ENCODE measurements around the gene KLHL28.
A peak's percentile ranks its signal among the peaks of the same experiment; 100 is the strongest.

KLHL28 gene

DNA sequence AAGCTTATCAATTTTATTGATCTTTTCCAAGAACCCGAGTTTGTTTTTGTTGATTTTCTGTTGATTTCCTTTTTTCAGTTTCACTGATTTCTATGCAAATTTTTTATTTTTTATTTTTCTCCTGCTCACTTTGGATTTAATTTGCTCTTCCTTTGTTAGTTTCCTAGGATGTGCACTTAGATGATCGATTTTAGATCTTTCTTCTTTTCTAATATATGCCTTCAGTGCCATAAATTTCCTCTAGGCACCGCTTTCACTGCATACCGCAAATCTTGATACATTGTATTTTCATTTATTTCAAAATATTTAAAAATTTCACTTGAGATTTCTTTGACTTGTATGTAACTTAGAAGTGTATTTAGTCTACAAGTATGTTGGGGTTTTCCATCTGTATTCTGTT is 9.7 kb upstream of the KLHL28 start:
- Histone ChIP-seq H3K4me2 (ENCODE audit: low read length) (0 out of 2 replicates have a peak overlapping the region, but pooled peaks have one; percentile 25), H3K4me1 (ENCODE audit: low read length) (peaks cover 17% of the 10 kb centered on the region; the same call in 1 of the 2 replicates), H3K9me3 (ENCODE audit: insufficient read depth, low read length) (peaks cover 17% of the 10 kb centered on the region), H3K36me3 (replicated peaks; ENCODE audit: low read depth, low read length) (peaks cover 53% of the 10 kb centered on the region), H4K20me1 (ENCODE audit: insufficient read depth, low read length) (no peaks in the 10 kb centered on the region), H3K9ac (ENCODE audit: low read length) (no peak overlapping the region), H2AFZ (ENCODE audit: low read depth, low read length) (no peak overlapping the region), H3K27me3 (ENCODE audit: low read depth, low read length) (no peaks in the 10 kb centered on the region), H3K79me2 (ENCODE audit: low read length) (peaks cover 98% of the 10 kb centered on the region), H3K27ac (ENCODE audit: low read length) (peak overlapping the region; percentile 16; the same call in 1 of the 2 replicates), H3K4me3 (ENCODE audit: low read length) (peak overlapping the region; percentile 7; the same call in 1 of the 2 replicates)
- TF ChIP-seq, protein P1, sequence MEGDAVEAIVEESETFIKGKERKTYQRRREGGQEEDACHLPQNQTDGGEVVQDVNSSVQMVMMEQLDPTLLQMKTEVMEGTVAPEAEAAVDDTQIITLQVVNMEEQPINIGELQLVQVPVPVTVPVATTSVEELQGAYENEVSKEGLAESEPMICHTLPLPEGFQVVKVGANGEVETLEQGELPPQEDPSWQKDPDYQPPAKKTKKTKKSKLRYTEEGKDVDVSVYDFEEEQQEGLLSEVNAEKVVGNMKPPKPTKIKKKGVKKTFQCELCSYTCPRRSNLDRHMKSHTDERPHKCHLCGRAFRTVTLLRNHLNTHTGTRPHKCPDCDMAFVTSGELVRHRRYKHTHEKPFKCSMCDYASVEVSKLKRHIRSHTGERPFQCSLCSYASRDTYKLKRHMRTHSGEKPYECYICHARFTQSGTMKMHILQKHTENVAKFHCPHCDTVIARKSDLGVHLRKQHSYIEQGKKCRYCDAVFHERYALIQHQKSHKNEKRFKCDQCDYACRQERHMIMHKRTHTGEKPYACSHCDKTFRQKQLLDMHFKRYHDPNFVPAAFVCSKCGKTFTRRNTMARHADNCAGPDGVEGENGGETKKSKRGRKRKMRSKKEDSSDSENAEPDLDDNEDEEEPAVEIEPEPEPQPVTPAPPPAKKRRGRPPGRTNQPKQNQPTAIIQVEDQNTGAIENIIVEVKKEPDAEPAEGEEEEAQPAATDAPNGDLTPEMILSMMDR (IDR thresholded peaks at IDR 0.05; ENCODE audit: low read depth, low read length), result no peak
- no peak for TF ChIP-seq EZH2phosphoT487 (IDR thresholded peaks at IDR 0.05; ENCODE audit: low read depth)

DNA sequence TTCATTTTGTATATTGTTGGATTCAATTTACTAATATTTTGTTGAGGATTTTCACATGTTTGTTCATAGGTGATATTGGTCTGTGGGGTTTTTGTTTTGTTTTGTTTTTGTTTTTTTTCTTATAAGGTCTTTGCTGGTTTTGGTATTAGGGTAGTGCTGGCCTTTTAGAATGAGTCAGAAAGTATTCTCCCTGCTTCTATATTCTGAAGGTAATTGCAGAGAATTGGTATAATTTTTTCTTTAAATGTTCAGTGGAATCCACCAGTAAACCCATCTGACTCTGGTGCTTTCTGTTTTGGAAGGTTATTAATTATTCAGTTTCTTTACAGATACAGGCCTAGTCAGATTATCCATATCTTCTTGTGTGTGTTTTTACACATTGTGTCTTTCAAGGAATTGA is 9.2 kb upstream of the KLHL28 start:
- Histone ChIP-seq H3K27me3 (ENCODE audit: low read depth, low read length) (no peaks in the 10 kb centered on the region), H3K4me2 (ENCODE audit: low read length) (no peak overlapping the region), H3K4me1 (ENCODE audit: low read length) (peaks cover 17% of the 10 kb centered on the region; the same call in 1 of the 2 replicates), H2AFZ (ENCODE audit: low read depth, low read length) (no peak overlapping the region), H3K27ac (ENCODE audit: low read length) (no peak overlapping the region), H3K9ac (ENCODE audit: low read length) (no peak overlapping the region), H3K79me2 (ENCODE audit: low read length) (peaks cover 98% of the 10 kb centered on the region), H3K36me3 (replicated peaks; ENCODE audit: low read depth, low read length) (peaks cover 53% of the 10 kb centered on the region), H3K9me3 (ENCODE audit: insufficient read depth, low read length) (peaks cover 17% of the 10 kb centered on the region), H3K4me3 (ENCODE audit: low read length) (no peak overlapping the region), H4K20me1 (ENCODE audit: insufficient read depth, low read length) (no peaks in the 10 kb centered on the region)
- TF ChIP-seq, protein P1 (IDR thresholded peaks at IDR 0.05; ENCODE audit: low read depth, low read length), result no peak
- no peak for TF ChIP-seq EZH2phosphoT487 (IDR thresholded peaks at IDR 0.05; ENCODE audit: low read depth)

DNA sequence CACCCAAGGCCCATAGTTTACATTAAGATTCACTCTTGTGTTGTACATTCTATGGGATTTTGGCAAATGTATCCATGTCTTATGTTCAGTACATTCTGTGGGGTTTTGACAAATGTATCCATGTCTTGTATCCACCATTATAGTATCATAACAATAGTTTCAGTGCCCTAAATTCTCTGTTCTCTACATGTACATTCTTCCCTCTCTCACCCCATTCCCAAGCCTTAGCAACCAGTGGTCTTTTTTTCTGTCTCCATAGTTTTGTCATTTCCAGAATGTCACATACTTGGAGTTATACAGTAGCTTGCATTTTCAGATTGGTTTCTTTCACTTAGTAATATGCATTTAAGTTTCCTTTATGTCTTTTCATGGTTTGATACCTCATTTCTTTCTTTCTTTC is 7.0 kb upstream of the KLHL28 start:
- no peaks in the 10 kb centered on the region for H3K27me3 ChIP-seq (ENCODE audit: low read depth, low read length)
- H3K9ac ChIP-seq (ENCODE audit: low read length), result no peak overlapping the region
- H2AFZ ChIP-seq (ENCODE audit: low read depth, low read length), result no peak overlapping the region
- TF ChIP-seq, protein P1 (IDR thresholded peaks at IDR 0.05; ENCODE audit: low read depth, low read length), result no peak
- no peak for TF ChIP-seq EZH2phosphoT487 (IDR thresholded peaks at IDR 0.05; ENCODE audit: low read depth)
- H3K27ac ChIP-seq (ENCODE audit: low read length), result no peak overlapping the region
- peaks cover 21% of the 10 kb centered on the region; the same call in 1 of the 2 replicates for H3K4me1 ChIP-seq (ENCODE audit: low read length)
- H4K20me1 ChIP-seq (ENCODE audit: insufficient read depth, low read length), result 0 out of 2 replicates have a peak, but pooled peaks cover 2% of the 10 kb centered on the region
- peaks cover 16% of the 10 kb centered on the region for H3K9me3 ChIP-seq (ENCODE audit: insufficient read depth, low read length)
- peaks cover 58% of the 10 kb centered on the region for H3K36me3 ChIP-seq (replicated peaks; ENCODE audit: low read depth, low read length)
- H3K4me3 ChIP-seq (ENCODE audit: low read length), result no peak overlapping the region
- H3K79me2 ChIP-seq (ENCODE audit: low read length), result peaks cover 98% of the 10 kb centered on the region
- no peak overlapping the region for H3K4me2 ChIP-seq (ENCODE audit: low read length)

DNA sequence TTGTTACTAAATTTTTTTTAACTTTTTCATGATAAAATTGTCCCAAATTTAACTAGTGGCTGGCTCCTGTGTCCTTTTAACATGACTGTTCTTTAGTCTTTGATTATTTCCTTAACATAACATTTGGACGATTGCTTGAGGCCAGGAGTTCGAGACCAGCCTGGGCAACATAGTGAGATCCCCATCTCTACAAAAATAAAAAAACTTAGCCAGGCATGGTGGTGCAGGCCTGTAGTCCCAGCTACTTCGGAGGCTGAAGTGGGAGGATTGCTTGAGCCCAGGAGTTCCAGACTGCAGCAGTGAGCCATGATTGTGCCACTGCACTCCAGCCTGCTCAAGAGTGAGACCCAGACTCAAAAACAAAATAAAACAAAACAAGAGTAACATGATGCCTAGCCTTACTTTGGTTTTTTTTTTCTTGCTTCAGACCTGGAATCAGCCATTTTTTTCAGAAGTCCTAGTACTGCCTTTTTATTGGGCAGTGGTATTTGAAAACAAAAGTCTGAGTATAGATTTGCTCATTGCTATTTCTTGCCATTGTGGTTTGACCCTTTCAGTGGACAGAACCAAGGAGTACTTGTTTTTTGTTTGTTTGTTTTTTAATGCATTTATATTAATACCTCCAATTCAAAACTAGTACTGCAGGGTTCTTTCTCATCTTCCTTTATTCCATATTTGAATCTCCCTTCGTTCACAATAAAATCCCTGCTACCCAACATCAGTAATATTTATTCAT is 5.0 kb upstream of the KLHL28 start:
- Histone ChIP-seq H3K27ac (ENCODE audit: low read length) (no peak overlapping the region), H4K20me1 (ENCODE audit: insufficient read depth, low read length) (0 out of 2 replicates have a peak, but pooled peaks cover 3% of the 10 kb centered on the region), H3K4me1 (ENCODE audit: low read length) (peaks cover 20% of the 10 kb centered on the region; the same call in 1 of the 2 replicates), H3K4me2 (ENCODE audit: low read length) (peak overlapping the region; percentile 33), H2AFZ (ENCODE audit: low read depth, low read length) (no peak overlapping the region), H3K27me3 (ENCODE audit: low read depth, low read length) (no peaks in the 10 kb centered on the region), H3K79me2 (ENCODE audit: low read length) (peaks cover 93% of the 10 kb centered on the region), H3K9ac (ENCODE audit: low read length) (no peak overlapping the region), H3K4me3 (ENCODE audit: low read length) (peak overlapping the region; percentile 16; the same call in 1 of the 2 replicates), H3K36me3 (replicated peaks; ENCODE audit: low read depth, low read length) (peaks cover 52% of the 10 kb centered on the region), H3K9me3 (ENCODE audit: insufficient read depth, low read length) (peaks cover 18% of the 10 kb centered on the region)
- no peak for TF ChIP-seq EZH2phosphoT487 (IDR thresholded peaks at IDR 0.05; ENCODE audit: low read depth)
- TF ChIP-seq, protein P1 (IDR thresholded peaks at IDR 0.05; ENCODE audit: low read depth, low read length), result no peak
